ENCODE results near the gene ALX4. TPM values are rescaled to one million over a fixed set of nuclear protein-coding genes. Genes with fewer than 3 reads are reported as not detected.

ALX4 gene
- total RNA-seq, 4 donors from 2014 or later, result not detected

DNA sequence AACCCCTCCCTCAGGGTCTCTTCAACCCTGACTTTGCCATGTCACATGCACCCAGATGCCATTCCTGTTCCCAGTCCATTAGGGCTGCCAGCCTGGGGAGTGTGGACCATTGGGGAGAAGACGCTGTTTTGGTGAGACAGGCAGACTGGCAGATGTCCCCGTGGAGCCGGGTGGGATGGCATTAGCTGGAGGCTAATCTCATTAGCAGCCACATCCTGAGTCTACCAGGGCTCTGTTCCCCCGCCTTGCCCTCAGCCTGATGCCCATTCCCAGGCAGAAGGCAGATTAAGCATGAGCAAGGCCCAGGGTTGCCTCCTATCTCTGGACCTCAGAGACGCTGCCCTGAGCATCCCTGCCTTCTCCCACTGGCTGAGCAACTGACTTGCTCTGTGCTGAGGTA lies 46.4 kb upstream of the ALX4 start:
- intact Hi-C loops (cut with DNase I; ENCODE audit: low total_unique reads) (no loop called here), in situ Hi-C loops (cut with MboI; ENCODE audit: low pct_ligation_motif_present in 1 of 4, low pct_unique_long_range_greater_than_20kb in 1 of 4, low sequenced_read_pairs in 3 of 4) (no loop called here)
- Histone ChIP-seq H3K27ac (no peak overlapping the region), H3K36me3 (no peaks in the 10 kb centered on the region), H3K4me1 (no peaks in the 10 kb centered on the region), H3K9me3 (no peaks in the 10 kb centered on the region), H3K4me3 (no peak overlapping the region), H3K27me3 (no peaks in the 10 kb centered on the region)
- DNase-seq, result no peak
- WGBS, 2 donors (ENCODE audit: low coverage in 1 of 2), result 88% methylated on average over 5 of the region's 5 CpGs; no CpG with 5 or more reads in 1 of the 2 donors
- TF ChIP-seq POLR2AphosphoS5 (IDR thresholded peaks at IDR 0.05) (no peak), EP300 (IDR thresholded peaks at IDR 0.05; ENCODE audit: low read depth) (no peak), POLR2A (IDR thresholded peaks at IDR 0.05) (no peak)
- TF ChIP-seq, protein P1, sequence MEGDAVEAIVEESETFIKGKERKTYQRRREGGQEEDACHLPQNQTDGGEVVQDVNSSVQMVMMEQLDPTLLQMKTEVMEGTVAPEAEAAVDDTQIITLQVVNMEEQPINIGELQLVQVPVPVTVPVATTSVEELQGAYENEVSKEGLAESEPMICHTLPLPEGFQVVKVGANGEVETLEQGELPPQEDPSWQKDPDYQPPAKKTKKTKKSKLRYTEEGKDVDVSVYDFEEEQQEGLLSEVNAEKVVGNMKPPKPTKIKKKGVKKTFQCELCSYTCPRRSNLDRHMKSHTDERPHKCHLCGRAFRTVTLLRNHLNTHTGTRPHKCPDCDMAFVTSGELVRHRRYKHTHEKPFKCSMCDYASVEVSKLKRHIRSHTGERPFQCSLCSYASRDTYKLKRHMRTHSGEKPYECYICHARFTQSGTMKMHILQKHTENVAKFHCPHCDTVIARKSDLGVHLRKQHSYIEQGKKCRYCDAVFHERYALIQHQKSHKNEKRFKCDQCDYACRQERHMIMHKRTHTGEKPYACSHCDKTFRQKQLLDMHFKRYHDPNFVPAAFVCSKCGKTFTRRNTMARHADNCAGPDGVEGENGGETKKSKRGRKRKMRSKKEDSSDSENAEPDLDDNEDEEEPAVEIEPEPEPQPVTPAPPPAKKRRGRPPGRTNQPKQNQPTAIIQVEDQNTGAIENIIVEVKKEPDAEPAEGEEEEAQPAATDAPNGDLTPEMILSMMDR (IDR thresholded peaks at IDR 0.05), result no peak

DNA sequence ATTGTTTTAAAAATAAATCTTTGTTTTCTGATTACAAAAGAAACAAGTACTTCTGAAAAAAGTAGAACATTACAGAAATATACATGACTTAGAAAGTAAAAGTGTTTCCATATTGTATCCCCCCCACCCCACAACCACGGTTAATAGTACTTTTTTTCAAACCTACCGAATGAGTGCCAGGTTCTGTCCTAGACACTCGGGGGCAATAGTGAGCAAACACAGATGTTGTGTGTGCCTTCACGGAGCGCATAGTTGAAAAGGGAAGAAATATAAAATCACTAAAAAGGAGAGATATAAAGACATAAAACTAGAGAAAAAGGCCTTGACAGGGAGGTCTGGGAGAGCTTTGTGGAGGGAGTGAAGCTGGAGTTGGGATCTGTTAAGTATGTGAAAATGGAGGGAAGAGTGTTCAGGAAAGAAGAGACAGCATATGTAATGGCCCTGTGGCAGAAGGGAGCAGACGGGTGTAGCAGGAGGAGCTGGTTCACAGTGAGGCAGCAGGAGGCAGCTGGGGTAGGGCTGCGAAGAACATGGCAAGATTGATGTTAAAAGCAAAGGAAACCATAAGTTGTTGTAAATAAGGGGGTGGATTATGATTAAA lies 42.1 kb upstream of the ALX4 start:
- DNase-seq, result no peak
- no peaks in the 10 kb centered on the region for H3K4me1 ChIP-seq
- TF ChIP-seq EP300 (IDR thresholded peaks at IDR 0.05; ENCODE audit: low read depth) (no peak), POLR2AphosphoS5 (IDR thresholded peaks at IDR 0.05) (no peak)
- intact Hi-C loops (cut with DNase I; ENCODE audit: low total_unique reads) (no loop called here), in situ Hi-C loops (cut with MboI; ENCODE audit: low pct_ligation_motif_present in 1 of 4, low pct_unique_long_range_greater_than_20kb in 1 of 4, low sequenced_read_pairs in 3 of 4) (no loop called here)
- H3K9me3 ChIP-seq, result no peaks in the 10 kb centered on the region
- WGBS, 2 donors (ENCODE audit: low coverage in 1 of 2), result 62 to 65% methylated on average over 7 of the region's 7 CpGs
- no peak overlapping the region for H3K27ac ChIP-seq
- no peaks in the 10 kb centered on the region for H3K36me3 ChIP-seq
- no peaks in the 10 kb centered on the region for H3K27me3 ChIP-seq
- no peak overlapping the region for H3K4me3 ChIP-seq

DNA sequence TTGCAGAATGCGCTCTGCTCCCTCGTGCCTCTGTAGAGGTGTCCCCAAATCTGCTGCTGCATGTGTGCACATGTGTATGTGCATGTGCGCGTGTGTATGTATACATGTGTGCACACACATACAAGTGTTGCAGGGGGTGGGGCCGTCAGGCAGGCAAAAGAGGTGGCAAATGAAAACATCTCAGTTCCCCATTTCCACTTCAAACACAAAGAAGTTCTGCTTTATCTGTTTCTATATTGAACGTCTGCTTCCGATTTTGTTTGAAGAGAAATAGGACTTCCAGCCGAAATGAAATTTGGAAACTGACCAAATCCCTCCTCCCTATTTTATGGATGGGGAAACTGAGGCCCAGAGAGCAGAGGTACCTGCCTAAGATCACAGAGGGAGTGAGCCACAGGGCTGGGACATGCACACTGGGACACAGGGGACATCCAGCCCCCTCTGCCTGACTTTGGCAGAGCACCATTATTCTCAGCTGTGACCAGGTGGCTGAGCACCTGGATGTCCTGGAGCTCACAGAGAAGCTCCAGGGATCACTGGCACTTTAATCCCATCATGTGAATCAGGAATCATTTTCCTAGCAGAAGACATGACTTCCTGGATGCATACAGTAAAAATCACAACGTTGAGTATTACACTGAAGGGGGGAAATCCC lies 41.2 kb upstream of the ALX4 start:
- in situ Hi-C loops (cut with MboI; ENCODE audit: low pct_ligation_motif_present in 1 of 4, low pct_unique_long_range_greater_than_20kb in 1 of 4, low sequenced_read_pairs in 3 of 4) (no loop called here), intact Hi-C loops (cut with DNase I; ENCODE audit: low total_unique reads) (no loop called here)
- DNase-seq, result no peak
- H3K4me1 ChIP-seq, result no peaks in the 10 kb centered on the region
- H3K4me3 ChIP-seq, result no peak overlapping the region
- no peak overlapping the region for H3K27ac ChIP-seq
- H3K9me3 ChIP-seq, result no peaks in the 10 kb centered on the region
- no peaks in the 10 kb centered on the region for H3K36me3 ChIP-seq
- H3K27me3 ChIP-seq, result no peaks in the 10 kb centered on the region
- WGBS, 2 donors (ENCODE audit: low coverage in 1 of 2), result 77 to 86% methylated on average over 6 to 9 of the region's 9 CpGs
- TF ChIP-seq POLR2AphosphoS5 (IDR thresholded peaks at IDR 0.05) (no peak), POLR2A (IDR thresholded peaks at IDR 0.05) (no peak), EP300 (IDR thresholded peaks at IDR 0.05; ENCODE audit: low read depth) (no peak)
- TF ChIP-seq, protein P1 (IDR thresholded peaks at IDR 0.05), result no peak

DNA sequence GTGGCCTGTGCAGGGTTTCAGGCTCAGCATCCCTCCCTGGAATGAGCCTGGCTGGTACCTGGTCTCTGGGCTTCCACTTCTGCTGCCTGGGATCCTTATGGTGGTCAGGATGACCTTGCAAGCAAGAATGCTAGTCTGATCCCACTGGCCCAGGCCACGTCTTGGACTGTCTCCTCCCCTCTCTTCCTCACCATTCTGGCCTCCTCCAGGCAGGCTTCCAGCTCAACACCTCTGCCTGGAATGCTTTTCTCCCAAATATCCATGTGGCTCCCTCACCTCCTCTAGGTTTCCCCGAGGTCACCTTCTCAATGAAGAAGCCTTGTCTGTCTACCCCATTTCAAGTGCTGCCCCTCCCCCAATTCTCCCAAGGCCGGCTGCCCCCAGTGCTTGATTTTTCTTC lies 39.4 kb upstream of the ALX4 start:
- in situ Hi-C loops (cut with MboI; ENCODE audit: low pct_ligation_motif_present in 1 of 4, low pct_unique_long_range_greater_than_20kb in 1 of 4, low sequenced_read_pairs in 3 of 4), result no loop called here
- intact Hi-C loops (cut with DNase I; ENCODE audit: low total_unique reads), result no loop called here
- H3K27ac ChIP-seq, result no peak overlapping the region
- 67 to 70% methylated on average over 2 to 3 of the region's 3 CpGs for WGBS, 2 donors (ENCODE audit: low coverage in 1 of 2)
- no peaks in the 10 kb centered on the region for H3K27me3 ChIP-seq
- H3K4me3 ChIP-seq, result no peak overlapping the region
- no peaks in the 10 kb centered on the region for H3K9me3 ChIP-seq
- no peak for DNase-seq
- H3K36me3 ChIP-seq, result no peaks in the 10 kb centered on the region
- H3K4me1 ChIP-seq, result no peaks in the 10 kb centered on the region
- TF ChIP-seq EP300 (IDR thresholded peaks at IDR 0.05; ENCODE audit: low read depth), result no peak
- TF ChIP-seq POLR2A (IDR thresholded peaks at IDR 0.05), result no peak
- TF ChIP-seq, protein P1 (IDR thresholded peaks at IDR 0.05), result no peak
- TF ChIP-seq POLR2AphosphoS5 (IDR thresholded peaks at IDR 0.05), result no peak
